Neural cell (in vitro differentiated cells): ENCODE results near the gene ATP5ME. TPM values are rescaled to one million over a fixed set of nuclear protein-coding genes. Genes with fewer than 3 reads are reported as not detected.

Experiments used
- H2AFZ ChIP-seq: fragments of 200-600, 300-800 bp; sonication (generic), shearing (Covaris generic); 2 replicates; pipeline ENCODE4 v1.6.0; 2014; ENCODE audit warnings: low read depth, mild to moderate bottlenecking, antibody characterized with exemption, low read length, moderate library complexity
- H3F3A ChIP-seq: fragments of 200-600 bp; shearing (Covaris generic); 2 replicates; pipeline ENCODE4 v1.6.1; 2016; ENCODE audit warnings: mild to moderate bottlenecking, moderate library complexity, mixed read lengths, antibody characterized with exemption, low read length; ENCODE audit not compliant: insufficient read depth, poor library complexity, severe bottlenecking
- H3K27ac ChIP-seq: fragments of 200-600, 300-800 bp; sonication (generic), shearing (Covaris generic); 2 replicates; pipeline ENCODE4 v1.5.1; 2014; ENCODE audit warnings: mild to moderate bottlenecking, low read length, moderate library complexity
- H3K27me3 ChIP-seq: fragments of 300-800, 200-600 bp; sonication (generic), shearing (Covaris generic); 2 replicates; pipeline ENCODE4 v1.6.0; 2014; ENCODE audit warnings: mild to moderate bottlenecking, low read depth, low read length, moderate library complexity; ENCODE audit not compliant: insufficient read depth
- H3K36me3 ChIP-seq: fragments of 300-800, 200-600 bp; sonication (generic), shearing (Covaris generic); 2 replicates; pipeline ENCODE4 v1.5.1; 2014; ENCODE audit warnings: mild to moderate bottlenecking, antibody characterized with exemption, low read length, moderate library complexity; ENCODE audit not compliant: insufficient read depth
- H3K4me2 ChIP-seq: fragments of 300-800, 200-600 bp; sonication (generic), shearing (Covaris generic); 2 replicates; pipeline ENCODE4 v1.6.0; 2014; ENCODE audit warnings: mild to moderate bottlenecking, low read length
- H3K4me3 ChIP-seq: fragments of 300-800, 200-600 bp; sonication (generic), shearing (Covaris generic); 2 replicates; pipeline ENCODE4 v1.5.1; 2014; ENCODE audit warnings: mild to moderate bottlenecking, low read length, moderate library complexity
- H3K79me2 ChIP-seq: fragments of 200-600 bp; shearing (Covaris generic); replicated peaks from 2 replicates; pipeline ENCODE4 v1.6.0; 2014; ENCODE audit warnings: mild to moderate bottlenecking, low read length, moderate library complexity; ENCODE audit not compliant: insufficient read depth
- H3K9ac ChIP-seq: fragments of 300-800, 200-600 bp; sonication (generic), shearing (Covaris generic); 2 replicates; pipeline ENCODE4 v1.6.1; 2016; ENCODE audit warnings: mild to moderate bottlenecking, low read length, mixed read lengths
- H3K9me2 ChIP-seq: fragments of 200-600 bp; shearing (Covaris generic); 2 replicates; pipeline ENCODE4 v1.6.1; 2016; ENCODE audit warnings: mild to moderate bottlenecking, low read length, mixed read lengths; ENCODE audit not compliant: insufficient read depth
- H3K9me3 ChIP-seq: fragments of 200-600, 300-800 bp; sonication (generic), shearing (Covaris generic); 2 replicates; pipeline ENCODE4 v1.6.1; 2016; ENCODE audit warnings: mild to moderate bottlenecking, mixed run types, low read length, moderate library complexity, mixed read lengths
- H4K20me1 ChIP-seq: fragments of 200-600 bp; shearing (Covaris generic); 2 replicates; pipeline ENCODE4 v1.6.1; 2016; ENCODE audit warnings: mild to moderate bottlenecking, mixed run types; ENCODE audit not compliant: insufficient read depth
- EP300 ChIP-seq: fragments of 450-650 bp; conservative IDR thresholded peaks from 2 replicates; pipeline ENCODE4 v1.6.1; 2014; ENCODE audit warnings: antibody characterized with exemption, mild to moderate bottlenecking, moderate library complexity; ENCODE audit not compliant: poor library complexity, severe bottlenecking
- EZH2 ChIP-seq: fragments of 200-600, 300-800 bp; shearing (Covaris generic), sonication (generic); IDR thresholded peaks from 2 replicates; pipeline ENCODE4 v1.6.1; 2014; ENCODE audit warnings: antibody characterized with exemption, low read length, borderline replicate concordance, mild to moderate bottlenecking; ENCODE audit not compliant: insufficient read depth, poor library complexity, severe bottlenecking
- MXI1 ChIP-seq: fragments of 450-650 bp; conservative IDR thresholded peaks from 2 replicates; pipeline ENCODE4 v1.6.1; 2014; ENCODE audit warnings: antibody characterized with exemption, mild to moderate bottlenecking; ENCODE audit not compliant: poor library complexity, severe bottlenecking
- POLR2AphosphoS5 ChIP-seq: IDR thresholded peaks from 2 replicates; pipeline ENCODE4 v1.6.1; 2012
- RAD21 ChIP-seq: fragments of 450-650 bp; conservative IDR thresholded peaks from 2 replicates; pipeline ENCODE4 v1.6.1; 2014; ENCODE audit warnings: antibody characterized with exemption, mild to moderate bottlenecking, moderate library complexity
- REST ChIP-seq: IDR thresholded peaks from 2 replicates; pipeline ENCODE4 v1.6.1; 2012; ENCODE audit warnings: borderline replicate concordance
- SMC3 ChIP-seq: fragments of 450-650 bp; conservative IDR thresholded peaks from 2 replicates; pipeline ENCODE4 v1.6.1; 2014; ENCODE audit warnings: antibody characterized with exemption, mild to moderate bottlenecking, moderate library complexity; ENCODE audit not compliant: poor library complexity
- TAF1 ChIP-seq: IDR thresholded peaks from 2 replicates; pipeline ENCODE4 v1.6.1; 2012; ENCODE audit warnings: low read depth
- polyA minus RNA-seq: library from RNA; depleted of rRNA, polyadenylated mRNA; stranded (reverse); fragments of >200 nt; gene quantifications from 2 replicates; pipeline ENCODE4 v1.2.3, GENCODE V29; 2014
- polyA plus RNA-seq: library from polyadenylated mRNA; depleted of rRNA; stranded (reverse); fragments of >200 nt; gene quantifications from 2 replicates; pipeline ENCODE4 v1.2.3, GENCODE V29; 2014
- TF ChIP-seq, protein P1 (sequence below): fragments of 450-650 bp; IDR thresholded peaks from 2 replicates; pipeline ENCODE4 v1.5.1; 2014; ENCODE audit warnings: antibody characterized with exemption, mild to moderate bottlenecking, moderate library complexity; ENCODE audit not compliant: poor library complexity, severe bottlenecking

ATP5ME gene
- polyA plus RNA-seq (156 and 276 TPM in 2 replicates), polyA minus RNA-seq (34.8 and 38.3 TPM in 2 replicates)

GRCh38 chr4:674172-675035, at the start of gene ATP5ME, which contains the start of gene MYL5:
Gene ATP5ME (minus strand): TSS chr4:674276. CDS start chr4:674247, 29 bp downstream.
Gene MYL5 (plus strand): TSS chr4:674542. CDS start chr4:678027, 3,485 bp downstream.
- Histone ChIP-seq H4K20me1 (no peaks in the 10 kb centered on the region), H3K9ac (peak within 1 kb of the TSS; percentile 98), H3K4me2 (peak within 1 kb of the TSS; percentile 93), H3K4me3 (peak within 1 kb of the TSS; percentile 98), H3F3A (no peaks in the 10 kb centered on the region), H3K27ac (peak within 1 kb of the TSS; percentile 87), H3K27me3 (no peaks in the 10 kb centered on the region), H2AFZ (peak within 1 kb of the TSS; percentile 79), H3K9me2 (no peaks in the 10 kb centered on the region), H3K9me3 (no peaks in the 10 kb centered on the region), H3K79me2 (peaks cover 11% of the 10 kb centered on the region), H3K36me3 (no peaks in the 10 kb centered on the region)
- no peak for TF ChIP-seq TAF1
- peak; percentile 76 for TF ChIP-seq REST
- no peak for TF ChIP-seq EZH2
- peak; percentile 96 for TF ChIP-seq SMC3
- peak; percentile 85 for TF ChIP-seq RAD21
- TF ChIP-seq MXI1, result peak; percentile 76
- TF ChIP-seq EP300, result peak; percentile 50
- TF ChIP-seq, protein P1, sequence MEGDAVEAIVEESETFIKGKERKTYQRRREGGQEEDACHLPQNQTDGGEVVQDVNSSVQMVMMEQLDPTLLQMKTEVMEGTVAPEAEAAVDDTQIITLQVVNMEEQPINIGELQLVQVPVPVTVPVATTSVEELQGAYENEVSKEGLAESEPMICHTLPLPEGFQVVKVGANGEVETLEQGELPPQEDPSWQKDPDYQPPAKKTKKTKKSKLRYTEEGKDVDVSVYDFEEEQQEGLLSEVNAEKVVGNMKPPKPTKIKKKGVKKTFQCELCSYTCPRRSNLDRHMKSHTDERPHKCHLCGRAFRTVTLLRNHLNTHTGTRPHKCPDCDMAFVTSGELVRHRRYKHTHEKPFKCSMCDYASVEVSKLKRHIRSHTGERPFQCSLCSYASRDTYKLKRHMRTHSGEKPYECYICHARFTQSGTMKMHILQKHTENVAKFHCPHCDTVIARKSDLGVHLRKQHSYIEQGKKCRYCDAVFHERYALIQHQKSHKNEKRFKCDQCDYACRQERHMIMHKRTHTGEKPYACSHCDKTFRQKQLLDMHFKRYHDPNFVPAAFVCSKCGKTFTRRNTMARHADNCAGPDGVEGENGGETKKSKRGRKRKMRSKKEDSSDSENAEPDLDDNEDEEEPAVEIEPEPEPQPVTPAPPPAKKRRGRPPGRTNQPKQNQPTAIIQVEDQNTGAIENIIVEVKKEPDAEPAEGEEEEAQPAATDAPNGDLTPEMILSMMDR, result peak; percentile 100
- peak; percentile 93 for TF ChIP-seq POLR2AphosphoS5

DNA sequence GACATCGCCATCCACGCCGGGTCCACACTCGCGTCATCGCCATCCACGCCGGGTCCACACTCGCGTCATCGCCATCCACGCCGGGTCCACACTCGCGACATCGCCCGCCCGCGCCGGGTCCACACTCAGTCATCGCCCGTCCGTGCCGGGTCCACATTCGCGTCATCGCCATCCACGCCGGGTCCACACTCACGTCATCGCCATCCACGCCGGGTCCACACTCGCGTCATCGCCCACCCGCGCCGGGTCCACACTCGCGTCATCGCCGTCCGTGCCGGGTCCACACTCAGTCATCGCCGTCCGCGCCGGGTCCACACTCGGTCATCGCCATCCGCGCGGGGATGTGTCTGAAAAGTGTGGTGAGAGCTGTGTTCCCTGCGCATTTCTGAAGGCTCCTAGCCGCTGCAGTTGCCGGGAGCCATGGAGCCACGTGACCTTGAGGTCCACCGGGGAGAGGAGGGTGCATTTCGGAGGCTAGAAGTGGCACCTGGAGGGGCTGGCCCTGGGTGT, 48.8 kb upstream of the ATP5ME start:
- TF ChIP-seq RAD21, result no peak
- TF ChIP-seq, protein P1, result no peak
- no peak for TF ChIP-seq MXI1
- TF ChIP-seq SMC3, result no peak
- no peak for TF ChIP-seq REST
- no peak for TF ChIP-seq EP300
- no peak for TF ChIP-seq TAF1
- H4K20me1 ChIP-seq, result peaks cover 20% of the 10 kb centered on the region
- H3K9me2 ChIP-seq, result no peaks in the 10 kb centered on the region
- H3K36me3 ChIP-seq, result no peaks in the 10 kb centered on the region
- peaks cover 55% of the 10 kb centered on the region for H3K79me2 ChIP-seq
- no peak overlapping the region for H2AFZ ChIP-seq
- no peak overlapping the region for H3K4me2 ChIP-seq
- no peaks in the 10 kb centered on the region for H3K9me3 ChIP-seq
- no peaks in the 10 kb centered on the region for H3F3A ChIP-seq
- no peak overlapping the region for H3K9ac ChIP-seq
- H3K4me3 ChIP-seq, result no peak overlapping the region
- no peak overlapping the region for H3K27ac ChIP-seq
- no peaks in the 10 kb centered on the region for H3K27me3 ChIP-seq
